Chondrocyte (in vitro differentiated cells): Measurements from ENCODE around the gene ART5. TPM values are rescaled to one million over a fixed set of nuclear protein-coding genes. Genes with fewer than 3 reads are reported as not detected.

ENCODE experiments used
- DNase-seq: peaks from one replicate; pipeline ENCODE4 v3.0.0; 2021; ENCODE audit warnings: mixed read lengths, low spot score
- H3K27ac Mint-ChIP-seq: one replicate; pipeline ENCODE4 v1.8.0; 2021; ENCODE audit warnings: mild to moderate bottlenecking, moderate library complexity, mixed read lengths; ENCODE audit not compliant: unreplicated experiment
- H3K27me3 Mint-ChIP-seq: 2 replicates; pipeline ENCODE4 v1.8.0; 2021; ENCODE audit warnings: low read depth, mixed read lengths
- H3K36me3 Mint-ChIP-seq: 2 replicates; pipeline ENCODE4 v1.8.0; 2021; ENCODE audit warnings: low read depth, mixed read lengths
- H3K4me1 Mint-ChIP-seq: 2 replicates; pipeline ENCODE4 v1.8.0; 2021; ENCODE audit warnings: low read depth, mild to moderate bottlenecking, mixed read lengths
- H3K4me3 Mint-ChIP-seq: one replicate; pipeline ENCODE4 v1.8.0; 2021; ENCODE audit warnings: mild to moderate bottlenecking, moderate library complexity, mixed read lengths; ENCODE audit not compliant: unreplicated experiment
- H3K9me3 Mint-ChIP-seq: 2 replicates; pipeline ENCODE4 v1.8.0; 2021; ENCODE audit warnings: low read depth, mixed read lengths
- total RNA-seq: library from RNA; stranded (reverse); gene quantifications from 3 replicates; pipeline ENCODE4 v1.2.1, GENCODE V29; 2021
- TF ChIP-seq, protein P1 (sequence below): fragments of 200-600 bp; sonication (generic); IDR thresholded peaks from 2 replicates; pipeline ENCODE4 v1.5.0; 2021; ENCODE audit warnings: antibody characterized with exemption, mild to moderate bottlenecking, moderate library complexity

ART5 gene
- total RNA-seq, 1 donor from 2014 or later, result 0.67 TPM

DNA sequence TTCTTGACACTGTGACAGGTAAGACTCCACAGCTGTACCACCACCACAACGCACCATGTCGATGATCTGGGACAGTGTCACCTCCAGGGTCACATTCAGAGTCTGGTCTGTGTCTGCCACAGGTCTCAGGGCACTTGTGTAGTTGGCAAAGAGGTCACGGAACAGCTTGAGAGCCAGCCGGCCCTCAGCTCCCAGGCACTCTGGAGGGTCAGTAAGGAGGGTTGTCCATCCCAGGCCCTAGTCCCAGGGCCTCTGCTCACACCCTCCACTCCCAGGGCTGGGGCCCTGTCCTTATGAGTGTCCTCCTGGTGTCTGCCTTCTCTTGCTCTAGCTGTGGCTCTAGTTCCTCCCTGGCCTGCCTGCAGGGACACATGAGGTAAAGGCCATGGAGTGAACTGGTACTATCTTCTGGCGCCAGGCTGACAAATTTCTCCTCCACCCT lies 28.0 kb upstream of the ART5 start:
- Mint-ChIP-seq H3K36me3 (peaks cover 36% of the 10 kb centered on the region), H3K4me3 (no peak overlapping the region), H3K27ac (no peak overlapping the region), H3K9me3 (no peaks in the 10 kb centered on the region), H3K4me1 (peaks cover 3% of the 10 kb centered on the region), H3K27me3 (no peaks in the 10 kb centered on the region)
- no peak for DNase-seq
- TF ChIP-seq, protein P1, sequence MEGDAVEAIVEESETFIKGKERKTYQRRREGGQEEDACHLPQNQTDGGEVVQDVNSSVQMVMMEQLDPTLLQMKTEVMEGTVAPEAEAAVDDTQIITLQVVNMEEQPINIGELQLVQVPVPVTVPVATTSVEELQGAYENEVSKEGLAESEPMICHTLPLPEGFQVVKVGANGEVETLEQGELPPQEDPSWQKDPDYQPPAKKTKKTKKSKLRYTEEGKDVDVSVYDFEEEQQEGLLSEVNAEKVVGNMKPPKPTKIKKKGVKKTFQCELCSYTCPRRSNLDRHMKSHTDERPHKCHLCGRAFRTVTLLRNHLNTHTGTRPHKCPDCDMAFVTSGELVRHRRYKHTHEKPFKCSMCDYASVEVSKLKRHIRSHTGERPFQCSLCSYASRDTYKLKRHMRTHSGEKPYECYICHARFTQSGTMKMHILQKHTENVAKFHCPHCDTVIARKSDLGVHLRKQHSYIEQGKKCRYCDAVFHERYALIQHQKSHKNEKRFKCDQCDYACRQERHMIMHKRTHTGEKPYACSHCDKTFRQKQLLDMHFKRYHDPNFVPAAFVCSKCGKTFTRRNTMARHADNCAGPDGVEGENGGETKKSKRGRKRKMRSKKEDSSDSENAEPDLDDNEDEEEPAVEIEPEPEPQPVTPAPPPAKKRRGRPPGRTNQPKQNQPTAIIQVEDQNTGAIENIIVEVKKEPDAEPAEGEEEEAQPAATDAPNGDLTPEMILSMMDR, result no peak

GRCh38 chr11:3669128-3669527 lies 27.3 kb upstream of the ART5 start:
- H3K36me3 Mint-ChIP-seq, result peaks cover 39% of the 10 kb centered on the region
- TF ChIP-seq, protein P1, result no peak

GRCh38 chr11:3667149-3668035 lies 25.6 kb upstream of the ART5 start:
- no peak for DNase-seq
- Mint-ChIP-seq H3K27me3 (no peaks in the 10 kb centered on the region), H3K9me3 (no peaks in the 10 kb centered on the region), H3K4me1 (no peaks in the 10 kb centered on the region), H3K27ac (no peak overlapping the region), H3K36me3 (peaks cover 37% of the 10 kb centered on the region), H3K4me3 (no peak overlapping the region)
- TF ChIP-seq, protein P1, result no peak

More at GRCh38 chr11:3669128-3669527, 27.3 kb upstream of the ART5 start:
- Mint-ChIP-seq H3K4me1 (no peaks in the 10 kb centered on the region), H3K27ac (no peak overlapping the region), H3K4me3 (no peak overlapping the region), H3K9me3 (no peaks in the 10 kb centered on the region), H3K27me3 (no peaks in the 10 kb centered on the region)
- DNase-seq, result no peak

DNA sequence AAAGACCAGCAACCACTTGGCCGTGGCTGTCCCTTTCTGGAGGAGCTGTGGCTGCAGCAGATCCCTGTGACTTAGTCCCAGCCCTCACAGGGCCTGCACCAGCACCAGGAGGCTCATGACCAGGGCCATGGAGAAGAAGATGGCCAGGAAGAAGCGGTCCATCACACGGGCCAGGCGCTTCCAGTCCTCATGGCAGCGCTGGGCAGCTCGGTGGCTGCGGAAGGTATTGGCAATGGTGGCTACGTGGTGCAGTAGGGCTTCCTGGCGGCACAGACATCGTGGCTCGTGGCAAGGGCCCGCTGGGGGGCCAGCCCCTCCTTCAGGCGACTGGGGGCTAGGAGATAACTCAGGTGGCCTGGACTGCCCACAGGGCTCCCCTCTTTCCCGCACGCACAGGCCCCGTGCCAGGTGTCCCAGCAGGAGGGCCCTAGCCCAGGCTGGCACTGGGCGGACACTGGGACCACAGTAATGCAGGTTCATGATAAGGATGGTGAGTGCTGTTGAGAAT lies 24.3 kb upstream of the ART5 start:
- Mint-ChIP-seq H3K4me1 (no peaks in the 10 kb centered on the region), H3K36me3 (peaks cover 32% of the 10 kb centered on the region), H3K27ac (no peak overlapping the region), H3K27me3 (no peaks in the 10 kb centered on the region), H3K4me3 (no peak overlapping the region), H3K9me3 (no peaks in the 10 kb centered on the region)
- no peak for DNase-seq
- TF ChIP-seq, protein P1, result no peak

DNA sequence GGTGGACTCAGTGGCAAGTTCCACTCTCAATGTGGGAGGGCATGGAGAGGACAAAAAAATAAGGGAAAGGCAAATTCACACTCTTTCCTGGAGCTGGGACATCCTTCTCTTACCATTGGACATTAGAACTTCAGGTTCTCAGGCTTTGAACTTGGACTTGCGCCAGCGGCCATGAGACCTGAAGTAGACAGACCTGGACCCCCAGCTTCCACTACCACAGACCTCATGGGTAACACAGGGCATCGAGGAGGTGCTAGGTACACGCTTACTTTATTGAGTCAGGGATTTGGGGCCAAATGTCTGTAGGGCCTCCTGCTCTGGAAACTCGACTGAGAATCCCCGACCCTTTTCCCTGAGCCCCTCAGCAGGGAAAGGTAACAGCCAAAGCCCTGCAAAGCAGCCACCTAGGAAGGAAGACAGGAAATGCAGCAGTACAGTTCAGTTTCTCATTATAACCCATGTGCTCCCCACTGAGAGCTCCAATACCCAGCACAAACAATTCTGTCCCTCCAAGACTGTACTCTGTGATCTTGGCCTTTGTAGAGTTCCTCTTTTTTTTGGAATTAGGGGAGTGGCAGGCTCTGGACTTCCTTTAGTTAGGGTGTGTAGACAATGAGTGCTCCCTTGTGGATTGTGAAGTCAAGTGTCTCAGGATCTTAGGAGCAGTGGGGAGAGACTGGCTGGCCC lies 23.7 kb upstream of the ART5 start:
- TF ChIP-seq, protein P1, result no peak
- no peak overlapping the region for H3K4me3 Mint-ChIP-seq
- no peak overlapping the region for H3K27ac Mint-ChIP-seq
- H3K9me3 Mint-ChIP-seq, result no peaks in the 10 kb centered on the region
- no peak for DNase-seq
- no peaks in the 10 kb centered on the region for H3K4me1 Mint-ChIP-seq
- H3K36me3 Mint-ChIP-seq, result peaks cover 31% of the 10 kb centered on the region
- H3K27me3 Mint-ChIP-seq, result no peaks in the 10 kb centered on the region
